Measurements from ENCODE around the gene ZNF628.

ZNF628 gene

GRCh38 chr19:55530996-55531395 lies 54.6 kb downstream of the ZNF628 start:
- no peak for DNase-seq

Data from activated CD4-positive, alpha-beta T cell treated with anti-CD3 and anti-CD28 coated beads for 4 hours (primary cell).